Natural killer cell (primary cell): ENCODE data around the gene SMIM11. TPM values are rescaled to one million over a fixed set of nuclear protein-coding genes. Genes with fewer than 3 reads are reported as not detected.
"Not testable (repeated sequence)": the region's sequence is repeated elsewhere in the genome, so short reads cannot be mapped to it uniquely, and the experiment has no call there.

Experiments
- ATAC-seq, 3 donors: fragments of 150-1000 bp in 2 of 3; fragments of 200-7000 bp in 1 of 3; cut with Tn5 transposase; 1 replicate in 1 of 3; 2 replicates in 2 of 3; pipeline ENCODE4 v1.10.0; 2021; ENCODE audit warnings: mild to moderate bottlenecking in 2 of 3, moderate library complexity in 2 of 3
- DNase-seq, 2 donors: peaks; one replicate each; pipeline versions ENCODE4 v3.0.0 to v3.0.0-alpha.2; 2013 to 2021; ENCODE audit warnings: mixed read lengths in 1 of 2
- H3K27ac ChIP-seq: one replicate; pipeline ENCODE4 v1.5.1; 2013; ENCODE audit warnings: mild to moderate bottlenecking, low read length
- H3K27me3 ChIP-seq: one replicate; pipeline ENCODE4 v1.6.1; 2013; ENCODE audit warnings: low read length; ENCODE audit not compliant: control insufficient read depth, insufficient read depth
- H3K36me3 ChIP-seq: one replicate; pipeline ENCODE4 v1.6.1; 2013; ENCODE audit warnings: low read length; ENCODE audit not compliant: control insufficient read depth, insufficient read depth
- H3K4me1 ChIP-seq: one replicate; pipeline ENCODE4 v1.6.1; 2013; ENCODE audit warnings: low read length; ENCODE audit not compliant: control insufficient read depth, insufficient read depth
- H3K4me3 ChIP-seq: one replicate; pipeline ENCODE4 v1.5.1; 2013; ENCODE audit warnings: low read length
- H3K9me3 ChIP-seq: one replicate; pipeline ENCODE4 v1.6.1; 2013; ENCODE audit warnings: low read length; ENCODE audit not compliant: control insufficient read depth, insufficient read depth
- H3K27ac Mint-ChIP-seq, 2 donors: one replicate each; pipeline ENCODE4 v1.8.0; 2022; ENCODE audit warnings: mild to moderate bottlenecking in 2 of 2, mixed read lengths in 2 of 2, moderate library complexity in 1 of 2
- H3K27me3 Mint-ChIP-seq, 2 donors: one replicate each; pipeline ENCODE4 v1.8.0; 2022; ENCODE audit warnings: low read depth in 2 of 2, mixed read lengths in 2 of 2
- H3K36me3 Mint-ChIP-seq: one replicate; pipeline ENCODE4 v1.8.0; 2022; ENCODE audit warnings: mixed read lengths
- H3K4me1 Mint-ChIP-seq, 2 donors: one replicate each; pipeline ENCODE4 v1.8.0; 2022; ENCODE audit warnings: mixed read lengths in 2 of 2
- H3K4me3 Mint-ChIP-seq: one replicate; pipeline ENCODE4 v1.8.0; 2022; ENCODE audit warnings: mild to moderate bottlenecking, moderate library complexity, mixed read lengths
- H3K9me3 Mint-ChIP-seq, 2 donors: one replicate each; pipeline ENCODE4 v1.8.0; 2022; ENCODE audit warnings: mixed read lengths in 2 of 2
- WGBS: methylation state at CpG from one replicate; pipeline ENCODE4 v1.1.7; 2013; ENCODE audit warnings: missing lambda C conversion rate; ENCODE audit not compliant: insufficient coverage; 5-methylcytosine and 5-hydroxymethylcytosine counted together
- intact Hi-C: fragments of 100-400 bp; cut with micrococcal nuclease; formaldehyde crosslinking; loops from one replicate; pipeline ENCODE4 v1.14.2; 2022
- total RNA-seq, 4 donors: library from RNA; stranded (reverse); fragments of 120-200 nt in 1 of 4; gene quantifications; one replicate each; pipeline versions ENCODE4 v1.2.3 to v1.2.4, GENCODE V29; 2013 to 2022

Gene SMIM11
- total RNA-seq, 3 donors from 2014 or later (not counting 1 experiment from before 2014, with no cell fraction given), result 1.0 to 16.3 (median 1.5) TPM

DNA sequence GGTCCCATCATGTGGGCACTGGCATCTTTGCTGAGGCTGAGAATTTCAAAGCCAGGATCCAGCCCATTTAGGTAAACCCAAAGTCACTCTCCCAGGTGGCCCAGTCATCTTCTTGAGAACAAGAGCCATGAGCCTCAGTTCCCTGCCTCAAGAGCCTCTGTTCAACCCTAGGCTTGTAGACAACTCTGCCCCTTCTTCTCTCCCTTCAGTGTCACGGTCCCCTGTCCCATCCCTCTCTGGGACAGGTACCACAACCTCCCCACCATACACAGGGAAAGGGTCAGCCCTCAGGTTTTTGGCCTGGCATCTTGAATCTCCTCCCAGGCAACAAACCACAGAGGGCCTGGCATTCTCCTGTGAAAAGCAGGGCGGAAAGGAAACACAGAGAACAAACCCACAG, 30.4 kb downstream of the SMIM11 start:
- DNase-seq, result not testable (repeated sequence)

DNA sequence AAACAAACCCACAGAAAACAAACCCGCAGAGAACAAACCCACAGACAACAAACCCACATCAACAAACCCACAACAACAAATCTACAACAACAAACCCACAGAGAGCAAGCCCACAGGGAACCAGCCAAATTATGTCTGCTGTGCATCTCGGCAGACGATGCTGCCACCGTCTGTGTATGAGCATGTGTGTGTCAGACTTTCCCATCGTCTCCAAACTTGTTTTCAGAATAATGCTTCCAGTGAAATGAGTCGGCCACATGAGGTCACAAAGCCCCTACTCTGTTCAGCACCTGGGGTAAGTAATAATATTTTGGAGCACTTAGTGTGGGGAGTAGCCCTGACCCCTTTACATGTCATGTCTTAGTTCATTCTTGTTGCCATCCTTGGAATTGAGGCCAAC, 30.8 kb downstream of the SMIM11 start:
- H3K4me1 ChIP-seq, H3K4me1 Mint-ChIP-seq, DNase-seq, H3K9me3 Mint-ChIP-seq, H3K27ac Mint-ChIP-seq, H3K27me3 ChIP-seq, H3K9me3 ChIP-seq, H3K27ac ChIP-seq, intact Hi-C loops, H3K4me3 ChIP-seq, H3K27me3 Mint-ChIP-seq, H3K4me3 Mint-ChIP-seq, H3K36me3 ChIP-seq, H3K36me3 Mint-ChIP-seq: not testable (repeated sequence)
- WGBS, result no CpG with 5 or more reads among the region's 6 CpGs
- peak in 2 of 3 donors; percentile 42 to 61 for ATAC-seq

More for the DNA sequence above, 30.4 kb downstream of the SMIM11 start:
- WGBS, result no CpG with 5 or more reads among the region's 2 CpGs
- H3K4me1 ChIP-seq, H3K27me3 ChIP-seq, H3K4me1 Mint-ChIP-seq, intact Hi-C loops, H3K9me3 ChIP-seq, H3K9me3 Mint-ChIP-seq, H3K36me3 Mint-ChIP-seq, H3K4me3 ChIP-seq, H3K27me3 Mint-ChIP-seq, H3K27ac Mint-ChIP-seq, H3K36me3 ChIP-seq, H3K27ac ChIP-seq, H3K4me3 Mint-ChIP-seq: not testable (repeated sequence)
- peak in 1 of 3 donors; percentile 38 for ATAC-seq

DNA sequence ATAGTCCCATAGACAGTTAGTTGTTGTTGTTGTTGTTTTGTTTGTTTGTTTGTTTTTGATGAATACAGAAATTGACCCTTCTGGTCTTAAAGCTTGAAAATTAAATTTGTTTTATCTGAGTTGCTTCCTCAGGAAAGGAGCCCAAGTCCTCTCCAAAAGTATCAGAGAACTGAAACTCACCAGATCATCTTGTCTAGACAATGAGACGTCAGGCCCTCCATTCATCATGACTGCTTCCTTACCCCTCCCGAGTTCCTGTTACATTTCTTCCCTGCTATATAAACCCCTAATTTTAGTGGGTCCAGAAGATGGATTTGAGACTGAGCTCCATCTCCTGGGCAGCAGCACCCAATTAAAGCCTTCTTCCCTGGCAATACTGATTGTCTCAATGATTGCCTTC, 31.4 kb downstream of the SMIM11 start:
- H3K9me3 ChIP-seq, H3K27me3 ChIP-seq, H3K4me3 Mint-ChIP-seq, ATAC-seq, H3K4me1 Mint-ChIP-seq, H3K27ac Mint-ChIP-seq, H3K4me3 ChIP-seq, H3K27ac ChIP-seq, H3K36me3 ChIP-seq, H3K4me1 ChIP-seq, H3K36me3 Mint-ChIP-seq, H3K9me3 Mint-ChIP-seq, H3K27me3 Mint-ChIP-seq, DNase-seq, intact Hi-C loops: not testable (repeated sequence)
- no CpG with 5 or more reads among the region's 2 CpGs for WGBS

DNA sequence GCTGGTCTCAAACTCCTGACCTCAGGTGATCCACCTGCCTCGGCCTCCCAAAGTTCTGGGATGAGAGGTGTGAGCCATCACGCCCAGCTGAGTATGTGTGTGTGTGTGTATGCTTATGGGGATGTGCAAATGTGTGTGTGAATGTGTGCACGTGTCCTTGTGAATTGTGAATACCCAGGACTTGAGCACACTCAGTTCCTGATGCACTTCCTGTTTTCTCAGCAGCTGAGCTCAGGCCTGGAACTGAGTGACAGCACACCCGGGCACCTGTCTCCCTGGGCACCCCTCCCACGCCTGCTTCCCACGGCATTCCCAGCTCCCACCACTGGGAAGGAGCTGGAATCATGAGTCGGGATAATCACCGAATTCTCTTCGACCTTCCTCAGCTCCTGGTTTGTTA, 32.0 kb downstream of the SMIM11 start:
- intact Hi-C loops, H3K27me3 Mint-ChIP-seq, H3K27ac Mint-ChIP-seq, H3K4me3 Mint-ChIP-seq, H3K27me3 ChIP-seq, ATAC-seq, DNase-seq, H3K4me1 Mint-ChIP-seq, H3K4me3 ChIP-seq, H3K36me3 ChIP-seq, H3K9me3 ChIP-seq, H3K27ac ChIP-seq, H3K36me3 Mint-ChIP-seq, H3K9me3 Mint-ChIP-seq, H3K4me1 ChIP-seq: not testable (repeated sequence)
- no CpG with 5 or more reads among the region's 9 CpGs for WGBS

DNA sequence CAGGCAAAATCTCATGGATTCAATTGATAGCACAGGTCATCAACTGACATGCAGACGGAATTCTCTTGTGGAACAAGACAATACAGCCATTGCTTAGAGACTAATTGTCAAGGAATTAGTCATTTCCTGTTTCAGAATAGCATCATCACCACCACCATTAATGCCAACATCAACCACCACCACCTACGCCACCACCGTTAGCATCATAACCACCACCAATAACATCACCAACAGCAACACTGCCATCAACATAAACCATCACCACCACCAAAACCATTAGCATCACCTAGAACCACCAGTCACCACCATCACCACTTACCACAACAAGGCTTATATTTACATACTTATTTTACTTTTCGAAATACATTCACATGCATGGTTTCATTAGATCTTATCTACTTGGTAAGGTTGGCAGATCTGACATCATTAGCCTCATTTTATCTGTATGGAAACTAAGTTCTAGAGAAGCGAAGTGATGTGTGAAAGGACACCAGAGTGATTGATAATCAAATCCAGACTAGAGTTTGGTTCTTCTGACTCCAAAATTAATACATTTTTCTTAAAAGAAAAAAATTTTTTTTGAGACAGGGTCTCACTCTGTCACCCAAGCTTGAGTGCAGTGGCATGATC, 42.3 kb downstream of the SMIM11 start:
- H3K9me3 Mint-ChIP-seq, DNase-seq, H3K27ac Mint-ChIP-seq, H3K36me3 Mint-ChIP-seq, H3K27ac ChIP-seq, H3K4me1 Mint-ChIP-seq, H3K4me3 Mint-ChIP-seq, H3K36me3 ChIP-seq, H3K4me3 ChIP-seq, H3K27me3 ChIP-seq, H3K27me3 Mint-ChIP-seq, intact Hi-C loops, H3K4me1 ChIP-seq, H3K9me3 ChIP-seq: not testable (repeated sequence)
- no CpG with 5 or more reads among the region's 5 CpGs for WGBS
- peak; percentile 49 to 79 (median 62) for ATAC-seq

DNA sequence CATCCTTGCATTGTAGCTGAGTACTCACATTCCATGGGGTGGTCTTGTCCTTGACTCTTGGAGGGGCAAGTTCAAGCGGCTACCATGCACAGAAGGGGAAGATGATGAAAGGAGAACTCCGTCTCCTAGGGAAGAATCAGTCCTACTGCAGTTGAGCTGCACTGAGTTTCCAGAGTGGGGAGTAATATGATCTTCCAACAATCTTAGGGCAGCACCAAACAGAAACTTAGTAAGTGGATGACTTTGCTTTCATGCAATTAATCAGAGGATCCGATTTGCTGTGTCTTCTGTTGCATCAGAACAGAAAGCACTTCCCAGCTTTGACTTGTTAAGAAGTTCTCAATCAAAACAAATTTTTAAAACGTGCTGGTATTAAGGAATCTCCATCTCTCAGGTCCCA, 48.5 kb downstream of the SMIM11 start, which contains the start of gene SMIM34:
TSS of gene SMIM34 (minus strand) at position 147 of the 400 bp plus-strand sequence. CDS start at position 35, 112 bp downstream.
- no CpG with 5 or more reads among the region's 4 CpGs for WGBS
- H3K4me3 ChIP-seq, intact Hi-C loops, DNase-seq, H3K4me1 ChIP-seq, H3K27ac Mint-ChIP-seq, H3K9me3 ChIP-seq, H3K9me3 Mint-ChIP-seq, H3K4me1 Mint-ChIP-seq, H3K4me3 Mint-ChIP-seq, H3K27me3 Mint-ChIP-seq, H3K36me3 ChIP-seq, H3K27me3 ChIP-seq, ATAC-seq, H3K27ac ChIP-seq, H3K36me3 Mint-ChIP-seq: not testable (repeated sequence)

DNA sequence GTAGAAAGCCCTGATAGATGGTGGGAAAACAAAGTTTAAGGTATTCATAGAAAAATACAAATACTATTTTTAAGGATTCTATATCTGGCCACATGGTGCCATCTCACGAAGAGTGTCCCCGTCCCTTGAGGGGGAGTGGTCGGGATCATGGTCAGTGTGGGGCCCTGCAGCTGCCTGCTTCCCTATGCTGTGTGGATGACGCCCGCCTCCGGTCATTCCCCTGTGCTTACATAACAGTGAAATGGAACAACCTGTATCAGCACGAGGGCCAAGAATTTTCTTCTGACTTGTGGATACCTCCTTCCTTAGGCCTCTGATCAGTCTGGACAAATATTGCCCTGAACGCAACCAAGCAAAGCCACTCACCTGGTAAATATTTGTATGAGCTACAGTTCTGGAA, 52.0 kb downstream of the SMIM11 start:
- H3K36me3 ChIP-seq, H3K36me3 Mint-ChIP-seq, H3K4me3 ChIP-seq, H3K4me1 ChIP-seq, H3K27ac Mint-ChIP-seq, DNase-seq, H3K27me3 ChIP-seq, H3K4me3 Mint-ChIP-seq, H3K27ac ChIP-seq, H3K9me3 Mint-ChIP-seq, ATAC-seq, H3K9me3 ChIP-seq, H3K4me1 Mint-ChIP-seq, H3K27me3 Mint-ChIP-seq, intact Hi-C loops: not testable (repeated sequence)
- WGBS, result no CpG with 5 or more reads among the region's 8 CpGs

DNA sequence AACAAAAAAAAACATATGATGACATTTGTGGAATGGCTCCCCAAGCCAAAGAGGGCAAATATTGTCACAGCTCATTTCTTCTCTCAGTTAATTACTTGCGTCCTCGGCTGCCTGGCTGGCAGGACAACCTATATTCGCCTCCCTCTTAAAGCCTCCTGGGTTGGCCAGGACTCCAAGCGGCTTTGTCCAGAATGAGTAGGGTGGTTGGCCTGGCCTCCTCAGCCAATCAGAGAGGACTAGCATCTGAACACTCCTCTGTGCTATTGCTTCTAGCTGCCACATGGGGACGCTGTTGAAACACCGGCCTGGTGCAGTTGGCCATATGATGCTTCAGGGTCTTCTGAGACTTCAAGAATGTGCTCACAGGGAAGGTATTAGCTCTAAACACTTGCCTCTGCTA, 53.1 kb downstream of the SMIM11 start:
- H3K27me3 Mint-ChIP-seq, intact Hi-C loops, H3K4me1 Mint-ChIP-seq, H3K27ac Mint-ChIP-seq, H3K4me3 Mint-ChIP-seq, ATAC-seq, H3K27me3 ChIP-seq, H3K36me3 Mint-ChIP-seq, H3K4me1 ChIP-seq, DNase-seq, H3K9me3 ChIP-seq, H3K4me3 ChIP-seq, H3K9me3 Mint-ChIP-seq, H3K36me3 ChIP-seq, H3K27ac ChIP-seq: not testable (repeated sequence)
- no CpG with 5 or more reads among the region's 6 CpGs for WGBS
